Measurements from ENCODE around the gene MSI1. TPM values are rescaled to one million over a fixed set of nuclear protein-coding genes. Genes with fewer than 3 reads are reported as not detected.

Gene MSI1
- total and polyA plus RNA-seq, 5 donors from 2014 or later, result not detected

DNA sequence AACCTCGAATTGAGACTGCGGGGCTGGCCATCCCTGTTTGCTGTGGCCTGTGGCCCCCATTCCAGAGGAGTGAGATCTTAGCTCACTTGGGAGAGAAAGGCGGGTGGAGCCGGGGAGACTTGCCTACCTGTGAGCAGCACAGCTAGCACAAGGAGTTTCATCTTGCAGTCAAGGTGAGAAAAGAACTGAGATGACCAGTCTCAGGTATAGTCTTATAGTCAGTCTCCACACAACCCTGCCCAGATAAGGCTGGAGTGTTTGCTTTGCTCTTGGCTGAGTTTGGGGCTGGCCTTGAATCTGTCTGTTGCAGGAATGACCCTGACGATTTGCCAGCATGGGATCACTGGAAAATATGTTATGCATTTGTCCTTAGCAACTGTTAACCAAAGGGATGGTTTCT is 41.4 kb downstream of the MSI1 start, which contains the start of gene PLA2G1B:
Gene PLA2G1B (minus strand): TSS at position 187 of the 400 bp plus-strand sequence. CDS start 26 bp downstream, at position 161.
- Histone ChIP-seq H3K27me3 (ENCODE audit: control insufficient read depth, insufficient read depth, low read length) (no peaks in the 10 kb centered on the region), H3K9me3 (ENCODE audit: control insufficient read depth in 2 of 2, low read length in 2 of 2) (no peaks in the 10 kb centered on the region), H3K27ac (ENCODE audit: insufficient read depth, low read length, poor library complexity, severe bottlenecking) (no peak within 1 kb of the TSS), H3K4me3 (ENCODE audit: low read depth, low read length) (no peak within 1 kb of the TSS), H3K36me3 (ENCODE audit: control insufficient read depth, insufficient read depth, low read length) (no peaks in the 10 kb centered on the region), H3K4me1 (ENCODE audit: control insufficient read depth, insufficient read depth, low read length, poor library complexity, severe bottlenecking) (peaks cover 4% of the 10 kb centered on the region)
- Mint-ChIP-seq H3K4me3 (peak within 1 kb of the TSS in 2 of 4 donors; percentile 25 to 71), H3K4me1 (peaks cover 0 to 8% (median 4%) of the 10 kb centered on the region in 4 donors), H3K36me3 (no peaks in the 10 kb centered on the region), H3K27ac (no peak within 1 kb of the TSS), H3K27me3 (peaks cover 25% of the 10 kb centered on the region), H3K9me3 (no peaks in the 10 kb centered on the region)
- ATAC-seq (ENCODE audit: low read depth in 2 of 2) (no peak), DNase-seq (no peak)

DNA sequence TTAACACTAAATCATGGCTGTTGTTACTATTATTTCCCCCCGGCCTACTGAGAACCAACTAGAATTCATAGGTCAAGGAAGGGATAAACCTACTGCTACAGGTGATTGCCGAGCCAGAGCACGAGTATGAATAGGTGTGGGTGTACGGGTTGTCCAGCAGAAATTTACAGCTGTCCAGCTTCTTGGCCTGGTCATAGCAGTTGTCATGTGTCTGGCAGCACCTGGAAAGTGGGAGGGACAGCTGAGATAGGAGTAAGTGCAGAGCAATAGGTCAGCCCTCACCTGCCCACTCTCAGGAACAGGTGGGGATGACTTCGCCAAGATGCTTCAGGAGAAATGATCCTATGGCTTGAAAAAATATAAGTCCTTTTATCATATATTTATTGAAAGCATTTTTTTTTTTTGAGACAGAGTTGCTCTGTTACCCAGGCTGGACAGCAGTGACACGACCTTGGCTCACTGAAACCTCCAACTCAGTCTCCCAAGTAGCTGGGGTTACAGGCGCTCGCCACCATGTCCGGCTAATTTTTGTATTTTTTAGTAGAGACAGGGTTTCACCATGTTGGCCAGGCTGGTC is 44.0 kb downstream of the MSI1 start:
- peaks cover 4% of the 10 kb centered on the region for H3K4me1 ChIP-seq (ENCODE audit: control insufficient read depth, insufficient read depth, low read length, poor library complexity, severe bottlenecking)
- H3K4me1 Mint-ChIP-seq, result peaks cover 0 to 8% (median 4%) of the 10 kb centered on the region in 4 donors
- H3K27ac ChIP-seq (ENCODE audit: insufficient read depth, low read length, poor library complexity, severe bottlenecking), result no peak overlapping the region
- no peaks in the 10 kb centered on the region for H3K27me3 ChIP-seq (ENCODE audit: control insufficient read depth, insufficient read depth, low read length)
- H3K4me3 Mint-ChIP-seq, result peak overlapping the region in 3 of 4 donors; percentile 52 to 93 (median 90)
- H3K36me3 Mint-ChIP-seq, result no peaks in the 10 kb centered on the region
- H3K9me3 Mint-ChIP-seq, result no peaks in the 10 kb centered on the region
- no peaks in the 10 kb centered on the region for H3K36me3 ChIP-seq (ENCODE audit: control insufficient read depth, insufficient read depth, low read length)
- ATAC-seq (ENCODE audit: low read depth in 2 of 2), result no peak
- no peak overlapping the region for H3K4me3 ChIP-seq (ENCODE audit: low read depth, low read length)
- H3K9me3 ChIP-seq (ENCODE audit: control insufficient read depth in 2 of 2, low read length in 2 of 2), result no peaks in the 10 kb centered on the region
- peak overlapping the region in 1 of 3 donors; percentile 94 for H3K27ac Mint-ChIP-seq
- no peak for DNase-seq
- H3K27me3 Mint-ChIP-seq, result peaks cover 25% of the 10 kb centered on the region

DNA sequence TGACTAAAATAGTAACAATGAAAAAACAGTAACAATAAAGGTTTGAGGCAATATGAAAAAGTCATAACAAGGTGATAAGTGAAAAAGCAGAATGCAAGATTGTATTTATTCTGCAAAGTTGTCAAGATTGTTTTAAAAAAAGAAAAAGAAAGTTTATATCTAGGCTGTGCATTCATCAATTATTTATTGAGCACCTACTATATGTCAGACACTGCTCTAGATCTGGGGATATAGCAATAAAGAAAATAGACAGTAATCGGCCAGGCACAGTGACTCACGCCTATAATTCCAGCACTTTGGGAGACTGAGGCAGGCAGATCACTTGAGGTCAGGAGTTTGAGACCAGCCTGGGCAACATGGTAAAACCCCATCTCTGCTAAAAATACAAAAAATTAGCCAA is 45.2 kb downstream of the MSI1 start:
- no peaks in the 10 kb centered on the region for H3K9me3 ChIP-seq (ENCODE audit: control insufficient read depth in 2 of 2, low read length in 2 of 2)
- H3K4me1 ChIP-seq (ENCODE audit: control insufficient read depth, insufficient read depth, low read length, poor library complexity, severe bottlenecking), result peaks cover 4% of the 10 kb centered on the region
- DNase-seq (no peak), ATAC-seq (ENCODE audit: low read depth in 2 of 2) (no peak)
- H3K27me3 ChIP-seq (ENCODE audit: control insufficient read depth, insufficient read depth, low read length), result no peaks in the 10 kb centered on the region
- Mint-ChIP-seq H3K4me3 (peak overlapping the region in 1 of 4 donors; percentile 84), H3K27ac (peak overlapping the region in 1 of 3 donors; percentile 48), H3K36me3 (no peaks in the 10 kb centered on the region), H3K9me3 (no peaks in the 10 kb centered on the region), H3K27me3 (peaks cover 20% of the 10 kb centered on the region), H3K4me1 (peaks cover 0 to 8% (median 4%) of the 10 kb centered on the region in 4 donors)
- H3K36me3 ChIP-seq (ENCODE audit: control insufficient read depth, insufficient read depth, low read length), result no peaks in the 10 kb centered on the region
- no peak overlapping the region for H3K27ac ChIP-seq (ENCODE audit: insufficient read depth, low read length, poor library complexity, severe bottlenecking)
- H3K4me3 ChIP-seq (ENCODE audit: low read depth, low read length), result no peak overlapping the region

DNA sequence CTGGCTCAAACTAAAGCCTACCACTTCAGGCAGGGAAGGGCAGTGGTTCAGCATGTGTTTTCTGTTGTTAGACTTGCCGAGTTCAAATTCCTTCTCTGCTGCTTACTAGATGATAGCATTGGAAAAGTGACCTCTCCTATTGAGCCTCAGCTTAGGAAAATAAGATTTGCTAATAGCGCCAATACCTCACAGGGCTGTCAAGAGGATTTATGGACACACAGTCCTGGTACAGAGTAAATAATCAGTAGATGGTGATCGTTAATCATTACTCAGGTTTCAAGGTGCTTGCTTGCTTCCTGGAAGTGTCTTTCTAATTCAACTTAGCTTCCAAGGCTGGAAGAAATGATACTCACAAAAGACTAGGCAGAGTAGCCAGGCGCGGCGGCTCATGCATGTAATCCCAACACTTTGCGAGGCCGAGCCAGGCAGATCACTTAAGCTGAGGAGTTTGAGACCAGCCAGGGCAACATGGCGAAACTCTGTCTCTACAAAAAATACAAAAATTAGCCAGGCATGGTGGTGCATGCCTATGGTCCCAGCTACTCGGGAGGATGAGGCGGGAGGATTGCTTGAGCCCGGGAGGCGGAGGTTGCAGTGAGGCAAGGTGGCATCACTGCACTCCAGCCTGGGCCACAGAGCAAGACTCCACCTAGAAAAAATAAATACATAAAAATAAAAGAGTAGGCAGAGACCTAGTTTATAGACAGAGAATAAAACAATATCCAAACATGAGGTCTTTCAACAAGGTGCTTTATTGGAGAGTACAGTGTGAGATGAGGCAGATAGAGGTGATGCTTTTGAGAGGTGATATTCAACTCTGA is 47.4 kb downstream of the MSI1 start:
- no peak overlapping the region for H3K4me3 ChIP-seq (ENCODE audit: low read depth, low read length)
- Mint-ChIP-seq H3K4me3 (no peak overlapping the region), H3K9me3 (peaks cover 0 to 1% (median 0%) of the 10 kb centered on the region in 7 donors), H3K27me3 (peaks cover 13% of the 10 kb centered on the region), H3K4me1 (peaks cover 8 to 21% (median 16%) of the 10 kb centered on the region in 4 donors), H3K27ac (peak overlapping the region in 1 of 3 donors; percentile 23), H3K36me3 (no peaks in the 10 kb centered on the region)
- no peaks in the 10 kb centered on the region for H3K27me3 ChIP-seq (ENCODE audit: control insufficient read depth, insufficient read depth, low read length)
- ATAC-seq (ENCODE audit: low read depth in 2 of 2) (no peak), DNase-seq (no peak)
- H3K27ac ChIP-seq (ENCODE audit: insufficient read depth, low read length, poor library complexity, severe bottlenecking), result no peak overlapping the region
- H3K9me3 ChIP-seq (ENCODE audit: control insufficient read depth in 2 of 2, low read length in 2 of 2), result no peaks in the 10 kb centered on the region
- H3K4me1 ChIP-seq (ENCODE audit: control insufficient read depth, insufficient read depth, low read length, poor library complexity, severe bottlenecking), result peaks cover 11% of the 10 kb centered on the region
- H3K36me3 ChIP-seq (ENCODE audit: control insufficient read depth, insufficient read depth, low read length), result no peaks in the 10 kb centered on the region

DNA sequence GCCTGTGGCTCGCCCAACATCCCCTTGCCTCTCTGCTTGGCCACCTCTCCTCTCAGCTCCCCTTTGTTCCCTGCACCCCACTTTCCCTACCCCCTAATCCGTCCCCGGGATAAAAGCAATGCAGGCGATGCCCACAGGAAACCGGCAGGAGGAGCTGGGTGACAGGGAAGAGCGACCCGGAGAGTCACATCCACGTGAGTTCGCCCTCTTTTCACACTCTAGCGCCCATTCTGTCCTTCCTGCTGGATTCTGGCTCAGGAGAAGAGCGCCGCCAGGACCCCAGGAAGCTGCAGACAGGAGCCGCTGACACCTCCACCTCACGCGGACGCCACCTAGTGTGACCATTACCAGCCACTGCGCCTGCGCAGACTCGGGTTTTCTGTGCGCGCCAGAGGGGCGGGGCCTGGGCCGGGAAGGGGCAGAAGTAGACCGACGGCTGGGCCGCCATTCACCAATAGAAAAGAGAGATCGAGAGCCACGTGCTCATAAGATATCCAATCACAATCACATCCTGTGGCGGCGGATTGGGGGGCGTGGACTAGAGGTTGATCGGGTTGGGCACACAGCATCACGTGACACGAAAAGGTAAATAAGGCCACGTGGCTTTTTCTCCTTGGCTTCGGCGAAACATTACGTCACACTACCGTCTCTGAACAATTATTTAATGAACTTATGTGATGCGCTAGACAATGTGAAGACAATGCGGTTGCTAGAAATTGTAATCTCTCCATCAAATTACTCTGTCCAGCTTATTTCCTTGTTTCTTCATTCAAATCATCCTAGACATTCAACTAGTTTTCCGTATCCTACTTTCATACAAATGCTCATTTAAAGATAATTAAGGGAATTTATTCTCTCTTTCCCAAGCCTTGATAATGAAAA is 51.5 kb downstream of the MSI1 start:
- Mint-ChIP-seq H3K9me3 (peaks cover 0 to 1% (median 0%) of the 10 kb centered on the region in 7 donors), H3K4me3 (peak overlapping the region; percentile 71 to 91 (median 86)), H3K36me3 (no peaks in the 10 kb centered on the region), H3K4me1 (peaks cover 9 to 14% (median 12%) of the 10 kb centered on the region in 4 donors), H3K27me3 (no peaks in the 10 kb centered on the region), H3K27ac (peak overlapping the region; percentile 93 to 97 (median 96))
- Histone ChIP-seq H3K27ac (ENCODE audit: insufficient read depth, low read length, poor library complexity, severe bottlenecking) (peak overlapping the region; percentile 86), H3K36me3 (ENCODE audit: control insufficient read depth, insufficient read depth, low read length) (no peaks in the 10 kb centered on the region), H3K27me3 (ENCODE audit: control insufficient read depth, insufficient read depth, low read length) (no peaks in the 10 kb centered on the region), H3K4me1 (ENCODE audit: control insufficient read depth, insufficient read depth, low read length, poor library complexity, severe bottlenecking) (peaks cover 8% of the 10 kb centered on the region), H3K9me3 (ENCODE audit: control insufficient read depth in 2 of 2, low read length in 2 of 2) (no peaks in the 10 kb centered on the region), H3K4me3 (ENCODE audit: low read depth, low read length) (peak overlapping the region; percentile 75)
- ATAC-seq (ENCODE audit: low read depth in 2 of 2) (peak; percentile 100), DNase-seq (peak; percentile 99 to 100 (median 100))

DNA sequence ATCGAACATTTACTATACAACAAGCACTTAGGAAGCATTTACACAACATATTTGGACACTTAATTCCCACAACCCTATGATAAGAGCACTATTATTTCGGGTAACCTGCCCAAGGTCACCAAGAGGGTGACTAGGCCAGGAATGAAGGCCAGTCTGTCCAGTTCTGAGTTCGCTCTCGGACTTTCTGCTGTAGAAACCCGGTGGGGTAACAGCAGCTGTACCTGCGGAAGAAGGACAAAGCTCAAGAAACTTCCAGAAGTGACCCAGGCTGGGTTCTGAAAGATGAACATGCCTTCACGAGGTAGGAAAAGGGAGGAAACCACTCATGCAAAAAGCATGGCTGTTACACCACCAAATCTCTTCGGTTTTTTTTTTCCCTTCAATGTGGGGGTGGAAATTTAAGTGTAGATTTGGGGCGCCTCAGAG is 52.2 kb downstream of the MSI1 start:
- H3K27me3 ChIP-seq (ENCODE audit: control insufficient read depth, insufficient read depth, low read length), result no peaks in the 10 kb centered on the region
- H3K36me3 ChIP-seq (ENCODE audit: control insufficient read depth, insufficient read depth, low read length), result no peaks in the 10 kb centered on the region
- Mint-ChIP-seq H3K36me3 (no peaks in the 10 kb centered on the region), H3K27ac (peak overlapping the region; percentile 93 to 97 (median 96)), H3K9me3 (peaks cover 0 to 1% (median 0%) of the 10 kb centered on the region in 7 donors), H3K4me1 (peaks cover 10 to 14% (median 12%) of the 10 kb centered on the region in 4 donors), H3K27me3 (no peaks in the 10 kb centered on the region), H3K4me3 (peak overlapping the region; percentile 71 to 91 (median 86))
- no peaks in the 10 kb centered on the region for H3K9me3 ChIP-seq (ENCODE audit: control insufficient read depth in 2 of 2, low read length in 2 of 2)
- H3K4me1 ChIP-seq (ENCODE audit: control insufficient read depth, insufficient read depth, low read length, poor library complexity, severe bottlenecking), result peaks cover 8% of the 10 kb centered on the region
- DNase-seq, result no peak
- H3K4me3 ChIP-seq (ENCODE audit: low read depth, low read length), result peak overlapping the region; percentile 75
- peak overlapping the region; percentile 86 for H3K27ac ChIP-seq (ENCODE audit: insufficient read depth, low read length, poor library complexity, severe bottlenecking)
- ATAC-seq (ENCODE audit: low read depth in 2 of 2), result no peak

DNA sequence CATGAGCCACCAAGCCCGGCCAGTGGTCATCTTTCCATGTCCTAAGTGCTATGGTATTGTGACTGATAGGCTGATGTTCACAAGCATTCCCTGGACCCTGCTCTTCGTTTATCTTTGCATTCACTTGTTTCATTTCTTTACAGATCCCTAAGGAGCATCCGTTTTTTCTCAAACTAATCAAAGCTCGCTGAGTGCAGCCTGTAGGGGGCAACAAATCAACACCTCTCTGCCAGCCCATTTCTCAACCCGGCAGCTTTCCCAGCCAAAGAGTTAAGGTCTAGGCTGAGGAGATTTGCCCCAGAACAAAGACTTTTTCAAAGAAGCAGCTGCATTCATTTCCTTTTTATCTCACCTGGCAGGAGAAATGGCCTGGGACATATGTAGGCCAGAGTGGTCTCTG is 54.7 kb downstream of the MSI1 start:
- Mint-ChIP-seq H3K27ac (no peak overlapping the region), H3K9me3 (peaks cover 0 to 1% (median 0%) of the 10 kb centered on the region in 7 donors), H3K36me3 (no peaks in the 10 kb centered on the region), H3K27me3 (no peaks in the 10 kb centered on the region), H3K4me1 (peaks cover 11 to 14% (median 14%) of the 10 kb centered on the region in 4 donors), H3K4me3 (no peak overlapping the region)
- Histone ChIP-seq H3K27me3 (ENCODE audit: control insufficient read depth, insufficient read depth, low read length) (no peaks in the 10 kb centered on the region), H3K4me3 (ENCODE audit: low read depth, low read length) (no peak overlapping the region), H3K36me3 (ENCODE audit: control insufficient read depth, insufficient read depth, low read length) (no peaks in the 10 kb centered on the region), H3K4me1 (ENCODE audit: control insufficient read depth, insufficient read depth, low read length, poor library complexity, severe bottlenecking) (peaks cover 8% of the 10 kb centered on the region), H3K9me3 (ENCODE audit: control insufficient read depth in 2 of 2, low read length in 2 of 2) (no peaks in the 10 kb centered on the region), H3K27ac (ENCODE audit: insufficient read depth, low read length, poor library complexity, severe bottlenecking) (no peak overlapping the region)
- no peak for ATAC-seq (ENCODE audit: low read depth in 2 of 2)
- DNase-seq, result no peak
